Naive thymus-derived CD4-positive, alpha-beta T cell (primary cell): ENCODE results near the gene GLDC. TPM values are rescaled to one million over a fixed set of nuclear protein-coding genes. Genes with fewer than 3 reads are reported as not detected.
"Not testable (repeated sequence)": the region's sequence is repeated elsewhere in the genome, so short reads cannot be mapped to it uniquely, and the experiment has no call there.

Source experiments
- ATAC-seq: fragments of 150-1000 bp; cut with Tn5 transposase; 2 replicates; pipeline ENCODE4 v1.10.0; 2021; ENCODE audit warnings: mild to moderate bottlenecking, moderate library complexity
- CTCF ChIA-PET: fragments of 350-600 bp; sonication (Branson Sonifier 250); formaldehyde crosslinking; loops from one replicate; lab custom pipeline; 2021; ENCODE audit warnings: antibody characterized with exemption; lab: Charles Lee
- POLR2A ChIA-PET: fragments of 350-600 bp; sonication (Branson Sonifier 250); formaldehyde crosslinking; loops from one replicate; lab custom pipeline; 2021; ENCODE audit warnings: antibody characterized with exemption, inconsistent platforms; lab: Charles Lee
- DNase-seq, 9 donors: peaks; one replicate each; pipeline versions ENCODE4 v3.0.0 to v3.0.0-alpha.2; 2020 to 2022; ENCODE audit warnings: mixed read lengths in 1 of 9
- H3K27ac ChIP-seq: one replicate; pipeline ENCODE4 v1.7.0; 2013; ENCODE audit warnings: mild to moderate bottlenecking, low read depth, low read length, moderate library complexity
- H3K27me3 ChIP-seq, 2 donors: one replicate each; pipeline ENCODE4 v1.7.0; 2013; ENCODE audit warnings: low read length in 2 of 2, mild to moderate bottlenecking in 2 of 2, moderate library complexity in 2 of 2; ENCODE audit not compliant: control insufficient read depth in 2 of 2, insufficient read depth in 2 of 2
- H3K36me3 ChIP-seq, 3 experiments: 1 replicate in 2 of 3; 2 replicates in 1 of 3; pipeline ENCODE4 v1.7.0; 2013; ENCODE audit warnings: low read length in 3 of 3, mild to moderate bottlenecking in 3 of 3, moderate library complexity in 1 of 3; ENCODE audit not compliant: insufficient read depth in 3 of 3, control insufficient read depth in 2 of 3
- H3K4me1 ChIP-seq, 2 donors: one replicate each; pipeline ENCODE4 v1.7.0; 2013; ENCODE audit warnings: low read length in 2 of 2, mild to moderate bottlenecking in 2 of 2, moderate library complexity in 1 of 2; ENCODE audit not compliant: control insufficient read depth in 2 of 2, insufficient read depth in 2 of 2
- H3K4me3 ChIP-seq: 2 replicates; pipeline ENCODE4 v1.7.0; 2013; ENCODE audit warnings: mild to moderate bottlenecking, low read length
- H3K9me3 ChIP-seq, 3 experiments: 1 replicate in 2 of 3; 2 replicates in 1 of 3; pipeline ENCODE4 v1.7.0; 2013; ENCODE audit warnings: low read length in 3 of 3; ENCODE audit not compliant: control insufficient read depth in 2 of 3
- H3K27ac Mint-ChIP-seq, 9 donors: one replicate each; pipeline ENCODE4 v1.8.0; 2020 to 2022; ENCODE audit warnings: mixed read lengths in 9 of 9, mild to moderate bottlenecking in 8 of 9, moderate library complexity in 5 of 9, inconsistent platforms in 2 of 9
- H3K27me3 Mint-ChIP-seq, 5 donors: one replicate each; pipeline ENCODE4 v1.8.0; 2021 to 2022; ENCODE audit warnings: mixed read lengths in 5 of 5, mild to moderate bottlenecking in 1 of 5
- H3K36me3 Mint-ChIP-seq, 5 donors: one replicate each; pipeline ENCODE4 v1.8.0; 2020 to 2022; ENCODE audit warnings: mixed read lengths in 5 of 5, mild to moderate bottlenecking in 3 of 5, inconsistent platforms in 1 of 5
- H3K4me1 Mint-ChIP-seq, 7 donors: one replicate each; pipeline ENCODE4 v1.8.0; 2020 to 2022; ENCODE audit warnings: mixed read lengths in 7 of 7, mild to moderate bottlenecking in 3 of 7, inconsistent platforms in 1 of 7
- H3K4me3 Mint-ChIP-seq, 10 donors: one replicate each; pipeline ENCODE4 v1.8.0; 2020 to 2022; ENCODE audit warnings: mild to moderate bottlenecking in 10 of 10, mixed read lengths in 10 of 10, moderate library complexity in 6 of 10, inconsistent platforms in 2 of 10
- H3K9me3 Mint-ChIP-seq, 11 donors: one replicate each; pipeline ENCODE4 v1.8.0; 2020 to 2022; ENCODE audit warnings: mixed read lengths in 11 of 11, mild to moderate bottlenecking in 4 of 11, inconsistent platforms in 1 of 11, moderate library complexity in 1 of 11
- intact Hi-C, 2 donors: fragments of 100-400 bp; cut with micrococcal nuclease; formaldehyde crosslinking; loops; one replicate each; pipeline ENCODE4 v1.15.1; 2023
- polyA plus RNA-seq, 2 donors: library from polyadenylated mRNA; unstranded; fragments of 300-500 nt; fragmentation: Illumina TruSeq; gene quantifications; one replicate each; pipeline ENCODE4 v1.2.3, GENCODE V29; 2021
- total RNA-seq, 6 experiments: library from RNA in 5 of 6; stranded (reverse) in 5 of 6; gene quantifications; 1 replicate in 5 of 6; 2 replicates in 1 of 6; pipeline ENCODE4 v1.2.3 and lab custom pipeline; 2021 to 2026

GLDC gene
- total and polyA plus RNA-seq, 7 experiments from 2014 or later = 0.56 to 2.2 (median 2.0) TPM; not detected in 4

- no peaks in the 10 kb centered on the region for H3K9me3 Mint-ChIP-seq
- Histone ChIP-seq H3K4me1 (no peaks in the 10 kb centered on the region), H3K27me3 (no peaks in the 10 kb centered on the region), H3K9me3 (no peaks in the 10 kb centered on the region), H3K36me3 (no peaks in the 10 kb centered on the region), H3K27ac (no peak overlapping the region), H3K4me3 (no peak overlapping the region)
- no peak overlapping the region for H3K27ac Mint-ChIP-seq
- intact Hi-C loops = no loop called here
- ATAC-seq = no peak
- no peaks in the 10 kb centered on the region for H3K36me3 Mint-ChIP-seq
- no peak overlapping the region for H3K4me3 Mint-ChIP-seq
- ChIA-PET POLR2A (no interaction called here), CTCF (no interaction called here)
- peaks cover 0 to 3% (median 0%) of the 10 kb centered on the region in 5 donors for H3K27me3 Mint-ChIP-seq
- peaks cover 0 to 3% (median 0%) of the 10 kb centered on the region in 7 donors for H3K4me1 Mint-ChIP-seq
- DNase-seq = no peak
Measured at GRCh38 chr9:6551136-6551535, 94.4 kb downstream of the GLDC start.

GRCh38 chr9:6549106-6549800 lies 96.3 kb downstream of the GLDC start:
- Histone ChIP-seq H3K36me3 (no peaks in the 10 kb centered on the region), H3K9me3 (no peaks in the 10 kb centered on the region), H3K27me3 (no peaks in the 10 kb centered on the region), H3K4me3 (no peak overlapping the region), H3K4me1 (no peaks in the 10 kb centered on the region), H3K27ac (no peak overlapping the region)
- peaks cover 0 to 3% (median 0%) of the 10 kb centered on the region in 7 donors for H3K4me1 Mint-ChIP-seq
- H3K4me3 Mint-ChIP-seq = no peak overlapping the region
- CTCF ChIA-PET = no interaction called here
- DNase-seq (no peak), ATAC-seq (no peak)
- intact Hi-C loops = no loop called here
- H3K27ac Mint-ChIP-seq = no peak overlapping the region
- POLR2A ChIA-PET = no interaction called here
- no peaks in the 10 kb centered on the region for H3K9me3 Mint-ChIP-seq
- H3K36me3 Mint-ChIP-seq = no peaks in the 10 kb centered on the region
- H3K27me3 Mint-ChIP-seq = peaks cover 0 to 3% (median 0%) of the 10 kb centered on the region in 5 donors

GRCh38 chr9:6545017-6545691 lies 100.4 kb downstream of the GLDC start:
- no peaks in the 10 kb centered on the region for H3K4me1 ChIP-seq
- CTCF ChIA-PET = no interaction called here
- no peaks in the 10 kb centered on the region for H3K36me3 ChIP-seq
- POLR2A ChIA-PET = no interaction called here
- Mint-ChIP-seq H3K4me3 (no peak overlapping the region), H3K27me3 (peaks cover 0 to 8% (median 4%) of the 10 kb centered on the region in 5 donors), H3K4me1 (no peaks in the 10 kb centered on the region), H3K36me3 (no peaks in the 10 kb centered on the region), H3K9me3 (no peaks in the 10 kb centered on the region), H3K27ac (no peak overlapping the region)
- intact Hi-C loops = no loop called here
- no peak for ATAC-seq
- H3K9me3 ChIP-seq = no peaks in the 10 kb centered on the region
- no peak overlapping the region for H3K4me3 ChIP-seq
- no peak overlapping the region for H3K27ac ChIP-seq
- no peaks in the 10 kb centered on the region for H3K27me3 ChIP-seq
- DNase-seq = no peak

GRCh38 chr9:6543204-6543603 lies 102.3 kb downstream of the GLDC start:
- Mint-ChIP-seq H3K4me3 (no peak overlapping the region), H3K27me3 (peaks cover 0 to 5% (median 4%) of the 10 kb centered on the region in 5 donors), H3K36me3 (no peaks in the 10 kb centered on the region), H3K27ac (no peak overlapping the region), H3K9me3 (no peaks in the 10 kb centered on the region), H3K4me1 (no peaks in the 10 kb centered on the region)
- no peaks in the 10 kb centered on the region for H3K36me3 ChIP-seq
- CTCF ChIA-PET = interaction anchor here (1.2 kb wide), 1 partner anchor 11 kb away, joined by 3 read pairs; no protein-coding TSS in a partner anchor
- intact Hi-C loops = no loop called here
- H3K27ac ChIP-seq = no peak overlapping the region
- DNase-seq = no peak
- ATAC-seq = no peak
- no peaks in the 10 kb centered on the region for H3K4me1 ChIP-seq
- no peaks in the 10 kb centered on the region for H3K9me3 ChIP-seq
- no peak overlapping the region for H3K4me3 ChIP-seq
- POLR2A ChIA-PET = no interaction called here
- no peaks in the 10 kb centered on the region for H3K27me3 ChIP-seq

GRCh38 chr9:6542617-6543016 lies 102.9 kb downstream of the GLDC start:
- intact Hi-C loops, H3K4me1 ChIP-seq, H3K9me3 Mint-ChIP-seq, POLR2A ChIA-PET, H3K4me1 Mint-ChIP-seq, CTCF ChIA-PET, H3K27me3 Mint-ChIP-seq, H3K36me3 ChIP-seq, H3K27me3 ChIP-seq, H3K27ac ChIP-seq, H3K4me3 Mint-ChIP-seq, H3K36me3 Mint-ChIP-seq, DNase-seq, ATAC-seq, H3K9me3 ChIP-seq, H3K4me3 ChIP-seq, H3K27ac Mint-ChIP-seq: not testable (repeated sequence)

GRCh38 chr9:6538666-6539071 lies 106.9 kb downstream of the GLDC start:
- Mint-ChIP-seq H3K36me3 (no peaks in the 10 kb centered on the region), H3K9me3 (no peaks in the 10 kb centered on the region), H3K4me1 (no peaks in the 10 kb centered on the region), H3K27ac (no peak overlapping the region), H3K4me3 (no peak overlapping the region), H3K27me3 (peaks cover 3 to 16% (median 7%) of the 10 kb centered on the region in 5 donors)
- H3K36me3 ChIP-seq = no peaks in the 10 kb centered on the region
- no peak for DNase-seq
- H3K27me3 ChIP-seq = no peaks in the 10 kb centered on the region
- H3K27ac ChIP-seq = no peak overlapping the region
- intact Hi-C loops = no loop called here
- no peak overlapping the region for H3K4me3 ChIP-seq
- no peak for ATAC-seq
- POLR2A ChIA-PET = no interaction called here
- no peaks in the 10 kb centered on the region for H3K4me1 ChIP-seq
- CTCF ChIA-PET = no interaction called here
- no peaks in the 10 kb centered on the region for H3K9me3 ChIP-seq

- Histone ChIP-seq H3K36me3 (no peaks in the 10 kb centered on the region), H3K4me1 (no peaks in the 10 kb centered on the region), H3K27me3 (no peaks in the 10 kb centered on the region), H3K27ac (no peak overlapping the region), H3K9me3 (no peaks in the 10 kb centered on the region), H3K4me3 (no peak overlapping the region)
- Mint-ChIP-seq H3K9me3 (no peaks in the 10 kb centered on the region), H3K4me1 (no peaks in the 10 kb centered on the region), H3K27ac (no peak overlapping the region), H3K36me3 (no peaks in the 10 kb centered on the region), H3K27me3 (peaks cover 0 to 12% (median 7%) of the 10 kb centered on the region in 5 donors), H3K4me3 (no peak overlapping the region)
- ATAC-seq = no peak
- ChIA-PET CTCF (no interaction called here), POLR2A (no interaction called here)
- intact Hi-C loops = no loop called here
- no peak for DNase-seq
Measured at GRCh38 chr9:6535594-6535993, 109.9 kb downstream of the GLDC start.
